Epithelial cell of proximal tubule (primary cell): Measurements from ENCODE around the gene CLSTN1. TPM values are rescaled to one million over a fixed set of nuclear protein-coding genes. Genes with fewer than 3 reads are reported as not detected.
A peak's percentile ranks its signal among the peaks of the same experiment; 100 is the strongest.

Experiments
- DNase-seq: peaks from one replicate; pipeline ENCODE4 v3.0.0-alpha.2; 2011; ENCODE audit warnings: low read depth
- H3K4me3 ChIP-seq: 2 replicates; pipeline ENCODE4 v1.5.1; 2011; ENCODE audit warnings: low read depth, mild to moderate bottlenecking, low read length
- CTCF ChIP-seq: conservative IDR thresholded peaks from 2 replicates; pipeline ENCODE4 v1.5.1; 2012; ENCODE audit warnings: low read depth, mild to moderate bottlenecking, low read length
- total RNA-seq: library from RNA; depleted of rRNA; stranded (reverse); fragments of >200 nt; gene quantifications from 2 replicates; pipeline ENCODE4 v1.2.3, GENCODE V29; 2015

The CLSTN1 gene
- total RNA-seq, result 79.7 and 87.5 TPM in 2 replicates

GRCh38 chr1:9823943-9824701, at the start of gene CLSTN1:
TSS of gene CLSTN1 (minus strand) at chr1:9823965. CDS start at chr1:9823733, 232 bp downstream.
- TF ChIP-seq CTCF, result no peak
- DNase-seq, result no peak

DNA sequence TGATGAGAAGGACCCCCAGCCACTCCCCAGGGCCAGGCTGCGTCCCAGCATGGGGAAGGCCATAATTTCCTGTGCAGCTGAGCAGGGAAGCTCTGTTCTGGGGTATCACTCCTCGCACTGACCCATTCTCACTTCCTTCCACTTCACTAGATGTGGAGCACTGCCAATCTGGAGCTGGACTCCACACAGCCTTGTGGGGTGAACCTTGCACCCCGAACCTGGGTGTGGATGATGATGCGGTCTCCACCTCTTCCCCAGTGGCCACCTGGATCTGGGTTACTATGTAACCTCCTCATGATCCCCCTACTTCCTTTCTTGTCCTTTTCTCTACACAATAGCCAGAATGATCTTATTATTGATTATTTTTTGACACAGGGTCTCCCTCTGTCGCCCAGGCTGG, 49.6 kb upstream of the CLSTN1 start:
- no peak for TF ChIP-seq CTCF
- no peak for DNase-seq
- no peak overlapping the region for H3K4me3 ChIP-seq

More at GRCh38 chr1:9823943-9824701, at the start of gene CLSTN1:
- peak within 1 kb of the TSS; percentile 82 for H3K4me3 ChIP-seq

GRCh38 chr1:9872430-9873165, 48.8 kb upstream of the CLSTN1 start:
- no peak overlapping the region for H3K4me3 ChIP-seq
- no peak for DNase-seq
- TF ChIP-seq CTCF, result no peak

- TF ChIP-seq CTCF, result no peak
- no peak for DNase-seq
- no peak overlapping the region for H3K4me3 ChIP-seq
These were observed 48.1 kb upstream of the CLSTN1 start for GRCh38 chr1:9871707-9872425.

DNA sequence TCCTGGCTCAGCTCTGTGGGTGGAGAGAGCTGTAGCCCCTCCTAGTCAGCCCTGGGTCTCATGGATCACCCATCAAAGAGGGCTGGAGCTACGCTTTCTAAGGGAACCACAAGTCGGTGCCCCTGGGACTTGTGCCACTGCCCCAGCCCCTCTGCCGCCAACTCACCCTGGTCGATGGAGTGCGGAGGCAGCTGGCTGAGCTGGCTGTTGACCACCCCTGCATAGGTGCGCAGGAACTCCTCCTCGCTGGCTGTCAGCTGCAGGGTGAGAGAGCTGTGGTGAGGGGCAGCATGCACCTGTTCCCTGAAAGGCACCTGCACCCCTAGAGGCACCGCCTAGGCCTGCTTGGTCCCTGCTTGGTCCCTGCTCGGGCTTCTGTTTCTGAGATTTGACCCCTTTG, 47.3 kb upstream of the CLSTN1 start:
- H3K4me3 ChIP-seq, result no peak overlapping the region
- no peak for TF ChIP-seq CTCF
- no peak for DNase-seq

GRCh38 chr1:9870572-9870971, 46.8 kb upstream of the CLSTN1 start:
- no peak overlapping the region for H3K4me3 ChIP-seq
- no peak for TF ChIP-seq CTCF
- no peak for DNase-seq
